Right lobe of liver (tissue), 6 donors: ENCODE data around the gene CHRNB2. TPM values are rescaled to one million over a fixed set of nuclear protein-coding genes. Genes with fewer than 3 reads are reported as not detected.

ENCODE experiments used
- ATAC-seq, 4 donors: fragments of 200-7000 bp; cut with Tn5 transposase; one replicate each; pipeline ENCODE4 v1.9.1; 2020; ENCODE audit warnings: mild to moderate bottlenecking in 4 of 4, moderate library complexity in 4 of 4
- DNase-seq, 3 donors: peaks; one replicate each; pipeline ENCODE4 v3.0.0-alpha.2; 2020
- H3K27ac ChIP-seq, 3 donors: fragments of 200-600 bp; one replicate each; pipeline ENCODE4 v1.8.0; 2022
- H3K27me3 ChIP-seq, 2 donors: fragments of 200-600 bp; one replicate each; pipeline ENCODE4 v1.8.0; 2022
- H3K36me3 ChIP-seq, 4 donors: fragments of 200-600 bp; sonication (generic) in 1 of 4; one replicate each; pipeline versions ENCODE4 v1.5.1 to v1.8.0; 2017 to 2022; ENCODE audit warnings: control low read depth in 1 of 4
- H3K4me1 ChIP-seq, 4 donors: fragments of 200-600 bp; sonication (generic) in 1 of 4; one replicate each; pipeline versions ENCODE4 v1.5.1 to v1.8.0; 2017 to 2022; ENCODE audit warnings: control low read depth in 1 of 4
- H3K4me3 ChIP-seq, 3 donors: fragments of 200-600 bp; one replicate each; pipeline ENCODE4 v1.8.0; 2022
- H3K9me3 ChIP-seq, 4 donors: fragments of 200-600 bp; sonication (generic) in 1 of 4; one replicate each; pipeline versions ENCODE4 v1.5.1 to v1.8.0; 2017 to 2022; ENCODE audit warnings: control low read depth in 1 of 4
- CTCF ChIP-seq, 4 donors: fragments of 200-600 bp in 3 of 4; fragments of 450-650 bp in 1 of 4; IDR thresholded peaks; one replicate each; pipeline versions ENCODE4 v1.5.1 to v1.8.0; 2016 to 2022; ENCODE audit warnings: antibody characterized with exemption in 4 of 4, mild to moderate bottlenecking in 2 of 4
- POLR2A ChIP-seq: fragments of 450-650 bp; IDR thresholded peaks from one replicate; pipeline ENCODE4 v1.6.1; 2017; ENCODE audit warnings: antibody characterized with exemption, mild to moderate bottlenecking
- WGBS: methylation state at CpG from one replicate; pipeline ENCODE4 v1.1.6; 2018; ENCODE audit warnings: low coverage, low lambda C conversion rate; ENCODE audit not compliant: insufficient coverage; ENCODE audit errors: missing lambda C conversion rate; 5-methylcytosine and 5-hydroxymethylcytosine counted together
- intact Hi-C, 2 donors: fragments of 100-400 bp; cut with DNase I; formaldehyde crosslinking; loops; one replicate each; pipeline versions ENCODE4 v1.11.2 to v1.14.1; 2022
- total RNA-seq, 6 experiments: library from RNA; depleted of rRNA in 2 of 6; stranded (reverse); fragments of >200 nt in 2 of 6; fragmentation: NEBNext Ultra II Directional in 3 of 6; extraction: Animal tissue kit (Norgen Biotek cat#: 25700) in 3 of 6; gene quantifications; one replicate each; pipeline versions ENCODE4 v1.1.0 to v1.2.4, GENCODE V29; 2016 to 2023
- donor health status: DM: no; HTN: yes; CAD: no.
- donor health status: DM: no; HTN: no; CAD: no.
- donor health status: DM: no; HTN: no; CAD: no.
- donor health status: DM: no; HTN: yes; CAD: no.
- donor health status: DM: no; HTN: yes; CAD: no.

CHRNB2 gene
- total RNA-seq, 6 experiments from 2014 or later = 0.07 TPM; not detected in 5

- intact Hi-C loops = loop anchor here in 1 of 2 donors (10.0 kb wide), 1 partner anchor 76 kb away; no protein-coding TSS in a partner anchor
- H3K27me3 ChIP-seq = no peaks in the 10 kb centered on the region
- ATAC-seq (no peak), DNase-seq (no peak)
- peaks cover 0 to 38% (median 14%) of the 10 kb centered on the region in 4 donors for H3K4me1 ChIP-seq
- WGBS = 75% methylated on average over 4 of the region's 6 CpGs
- no peak overlapping the region for H3K27ac ChIP-seq
- H3K4me3 ChIP-seq = no peak overlapping the region
- no peaks in the 10 kb centered on the region for H3K9me3 ChIP-seq
- TF ChIP-seq POLR2A (no peak), CTCF (IDR thresholded peaks at IDR 0.05) (no peak)
- H3K36me3 ChIP-seq = peaks cover 8 to 69% (median 49%) of the 10 kb centered on the region in 4 donors
Observed at GRCh38 chr1:154550657-154551056, 16.9 kb upstream of the CHRNB2 start.

- Histone ChIP-seq H3K4me3 (no peak overlapping the region), H3K9me3 (no peaks in the 10 kb centered on the region), H3K27ac (no peak overlapping the region), H3K36me3 (peaks cover 8 to 70% (median 50%) of the 10 kb centered on the region in 4 donors), H3K27me3 (no peaks in the 10 kb centered on the region), H3K4me1 (peaks cover 0 to 38% (median 13%) of the 10 kb centered on the region in 4 donors)
- DNase-seq = no peak
- no peak for ATAC-seq
- intact Hi-C loops = loop anchor here in 1 of 2 donors (10.0 kb wide), 1 partner anchor 77 kb away; no protein-coding TSS in a partner anchor
- TF ChIP-seq CTCF (IDR thresholded peaks at IDR 0.05) = no peak
- TF ChIP-seq POLR2A = no peak
- no CpG with 5 or more reads among the region's 4 CpGs for WGBS
Observed at GRCh38 chr1:154551474-154551873, 16.1 kb upstream of the CHRNB2 start.

- ATAC-seq = no peak
- TF ChIP-seq POLR2A (no peak), CTCF (IDR thresholded peaks at IDR 0.05) (no peak)
- Histone ChIP-seq H3K36me3 (peaks cover 8 to 70% (median 50%) of the 10 kb centered on the region in 4 donors), H3K9me3 (no peaks in the 10 kb centered on the region), H3K27me3 (no peaks in the 10 kb centered on the region), H3K27ac (no peak overlapping the region), H3K4me3 (no peak overlapping the region), H3K4me1 (peaks cover 0 to 35% (median 10%) of the 10 kb centered on the region in 4 donors)
- DNase-seq = no peak
- intact Hi-C loops = loop anchor here in 1 of 2 donors (10.0 kb wide), 1 partner anchor 77 kb away; no protein-coding TSS in a partner anchor
- WGBS = 90% methylated on average over 2 of the region's 6 CpGs
Observed at GRCh38 chr1:154552036-154552435, 15.5 kb upstream of the CHRNB2 start.

- WGBS = 81% methylated on average over 9 of the region's 12 CpGs
- intact Hi-C loops = loop anchor here in 1 of 2 donors (10.0 kb wide), 1 partner anchor 79 kb away; no protein-coding TSS in a partner anchor
- ATAC-seq (no peak), DNase-seq (no peak)
- TF ChIP-seq CTCF (IDR thresholded peaks at IDR 0.05) = no peak
- no peak for TF ChIP-seq POLR2A
- H3K4me1 ChIP-seq = peaks cover 0 to 24% (median 6%) of the 10 kb centered on the region in 4 donors
- H3K27me3 ChIP-seq = no peaks in the 10 kb centered on the region
- no peak overlapping the region for H3K4me3 ChIP-seq
- H3K36me3 ChIP-seq = peaks cover 8 to 70% (median 50%) of the 10 kb centered on the region in 4 donors
- H3K9me3 ChIP-seq = no peaks in the 10 kb centered on the region
- H3K27ac ChIP-seq = no peak overlapping the region
Observed at GRCh38 chr1:154553056-154554030, 14.2 kb upstream of the CHRNB2 start.
